ENCODE results near the gene C16orf96. TPM values are rescaled to one million over a fixed set of nuclear protein-coding genes. Genes with fewer than 3 reads are reported as not detected.

C16orf96 gene
- total and polyA plus RNA-seq, 2 of the 8 experiments (the other 6 are each of a cell fraction or from before 2014, with no cell fraction given), result 1.0 to 1.3 TPM

- no peak for TF ChIP-seq USF2 (IDR thresholded peaks at IDR 0.05; ENCODE audit: low read length)
- TF ChIP-seq TBP (IDR thresholded peaks at IDR 0.05; ENCODE audit: low read depth, low read length), result no peak
- no peak for TF ChIP-seq FOSL1 (IDR thresholded peaks at IDR 0.05; ENCODE audit: insufficient read depth, low read depth, low read length)
- TF ChIP-seq, protein P1, sequence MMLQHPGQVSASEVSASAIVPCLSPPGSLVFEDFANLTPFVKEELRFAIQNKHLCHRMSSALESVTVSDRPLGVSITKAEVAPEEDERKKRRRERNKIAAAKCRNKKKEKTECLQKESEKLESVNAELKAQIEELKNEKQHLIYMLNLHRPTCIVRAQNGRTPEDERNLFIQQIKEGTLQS (IDR thresholded peaks at IDR 0.05; ENCODE audit: insufficient read depth, low read depth, low read length), result no peak
- no peak for TF ChIP-seq TAF7 (optimal IDR thresholded peaks at IDR 0.05; ENCODE audit: borderline replicate concordance, low read depth, low read length)
Observed at GRCh38 chr16:4513881-4514280, 42.3 kb upstream of the C16orf96 start (continued).

All from H1 (cell line).